ENCODE measurements around the gene TMEM151B.

DNA sequence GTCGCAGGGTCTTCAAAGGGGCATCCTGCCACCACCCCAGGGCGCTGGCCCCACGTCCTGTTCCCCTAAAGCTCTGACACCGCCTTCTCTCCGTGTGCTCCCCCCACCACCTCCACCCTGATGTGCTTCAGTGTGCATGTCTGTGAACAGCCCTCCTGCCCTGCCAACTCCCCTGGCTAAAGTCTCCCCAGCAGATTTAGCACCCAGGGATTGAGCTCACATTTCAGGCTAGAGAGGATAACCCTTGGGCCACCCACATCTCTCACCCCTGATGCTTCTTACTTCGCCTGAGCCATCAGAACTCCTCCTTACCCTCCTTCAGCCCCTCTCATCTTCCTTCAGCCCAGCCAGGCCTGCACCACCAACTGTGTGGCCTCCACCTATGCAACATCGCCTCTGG is 7.5 kb downstream of the TMEM151B start:
- TF ChIP-seq CTCF (IDR thresholded peaks at IDR 0.05), result no peak
- TF ChIP-seq POLR2A (IDR thresholded peaks at IDR 0.05), result no peak
- no peak for TF ChIP-seq EP300 (IDR thresholded peaks at IDR 0.05)
- no peak for TF ChIP-seq POLR2AphosphoS5 (IDR thresholded peaks at IDR 0.05)
